Posterior vena cava (tissue), 2 donors: ENCODE data around the gene GRAPL. TPM values are rescaled to one million over a fixed set of nuclear protein-coding genes. Genes with fewer than 3 reads are reported as not detected.
A peak's percentile ranks its signal among the peaks of the same experiment; 100 is the strongest.
"Not testable (repeated sequence)": the region's sequence is repeated elsewhere in the genome, so short reads cannot be mapped to it uniquely, and the experiment has no call there.

ENCODE experiments used
- DNase-seq: peaks from one replicate; pipeline ENCODE4 v3.0.0-alpha.2; 2020; ENCODE audit warnings: low spot score
- intact Hi-C, 2 donors: fragments of 100-400 bp; cut with DNase I; formaldehyde crosslinking; loops; one replicate each; pipeline versions ENCODE4 v1.14.1 to v1.14.2; 2022 to 2023
- total RNA-seq, 2 donors: library from RNA; stranded (reverse); fragmentation: NEBNext Ultra II Directional; extraction: Animal tissue kit (Norgen Biotek cat#: 25700); gene quantifications; one replicate each; pipeline ENCODE4 v1.2.1, GENCODE V29; 2021
- donor health status: DM: yes; HTN: yes; CAD: no.
- donor health status: DM: yes; HTN: yes; CAD: no.

Gene GRAPL
- total RNA-seq, 2 donors from 2014 or later = 5.0 to 5.3 TPM

- DNase-seq, intact Hi-C loops: not testable (repeated sequence)
These were observed 6.4 kb downstream of the GRAPL start for GRCh38 chr17:19133793-19134192.

GRCh38 chr17:19135391-19135790 lies 8.0 kb downstream of the GRAPL start:
- intact Hi-C loops, DNase-seq: not testable (repeated sequence)

GRCh38 chr17:19136138-19136537 lies 8.7 kb downstream of the GRAPL start:
- DNase-seq, intact Hi-C loops: not testable (repeated sequence)

DNA sequence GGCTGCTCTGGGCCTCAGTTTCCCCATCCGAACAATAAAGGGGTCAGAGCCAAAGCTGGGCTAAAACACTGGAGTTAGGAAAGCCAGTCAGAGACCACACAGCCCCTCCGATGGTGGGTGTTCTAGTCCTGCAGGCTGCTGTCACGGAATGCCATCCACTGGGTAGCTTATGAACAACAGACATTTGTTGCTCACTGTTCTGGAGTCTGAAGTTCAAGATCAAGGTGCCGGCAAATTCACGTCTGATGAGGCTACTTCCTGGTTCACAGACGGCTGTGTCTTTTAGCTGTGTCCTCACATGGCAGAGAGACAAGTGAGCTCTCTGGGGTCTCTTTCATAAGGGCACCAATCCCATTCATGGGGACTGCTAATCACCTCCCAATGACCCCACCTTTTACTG lies 9.2 kb downstream of the GRAPL start:
- intact Hi-C loops, DNase-seq: not testable (repeated sequence)

- DNase-seq, intact Hi-C loops: not testable (repeated sequence)
These were observed 10.6 kb downstream of the GRAPL start for GRCh38 chr17:19137959-19138358.

DNA sequence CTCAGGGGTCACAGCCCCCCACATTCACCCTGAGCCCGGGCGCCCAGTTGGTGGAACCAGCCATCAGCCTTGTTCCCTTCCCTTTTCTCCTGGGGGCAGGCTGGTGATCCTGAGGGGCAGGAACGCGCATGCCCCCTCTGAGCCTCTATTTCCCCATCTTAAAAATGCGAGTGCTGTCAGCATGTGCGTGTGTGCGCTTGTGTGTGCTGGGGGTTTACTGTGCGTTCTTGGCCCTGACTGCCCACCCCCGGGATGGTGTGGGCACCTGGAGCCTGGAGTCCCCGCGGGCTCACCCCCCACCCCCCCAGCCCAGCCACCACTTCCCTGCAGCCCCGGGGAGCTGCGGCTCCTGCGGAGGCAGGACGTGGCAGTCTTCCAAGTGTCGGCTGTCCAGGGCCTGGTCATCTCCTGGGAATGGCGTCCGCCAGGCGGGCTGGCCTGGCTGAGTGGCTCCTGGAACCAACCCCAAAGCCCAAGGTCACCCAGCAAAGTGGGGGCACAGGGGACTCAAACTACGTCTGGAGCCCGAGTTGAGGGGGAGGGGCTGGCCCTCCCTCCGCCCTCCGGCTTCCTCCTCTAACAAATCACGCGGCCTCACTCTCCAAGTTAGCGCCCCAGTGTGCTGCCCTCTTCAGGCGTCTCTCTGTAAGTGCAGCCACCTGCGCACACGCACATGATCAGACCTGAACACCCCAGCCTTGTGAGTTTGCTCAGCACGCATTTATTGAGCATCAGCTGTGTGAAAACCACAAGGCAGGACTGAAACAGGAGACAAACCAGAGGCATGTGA lies 14.2 kb downstream of the GRAPL start:
- DNase-seq = peak; percentile 46
- intact Hi-C loops = not testable (repeated sequence)

GRCh38 chr17:19142419-19142818 lies 15.0 kb downstream of the GRAPL start:
- peak; percentile 70 for DNase-seq
- intact Hi-C loops = not testable (repeated sequence)

GRCh38 chr17:19143097-19143777 lies 15.8 kb downstream of the GRAPL start:
- intact Hi-C loops, DNase-seq: not testable (repeated sequence)

DNA sequence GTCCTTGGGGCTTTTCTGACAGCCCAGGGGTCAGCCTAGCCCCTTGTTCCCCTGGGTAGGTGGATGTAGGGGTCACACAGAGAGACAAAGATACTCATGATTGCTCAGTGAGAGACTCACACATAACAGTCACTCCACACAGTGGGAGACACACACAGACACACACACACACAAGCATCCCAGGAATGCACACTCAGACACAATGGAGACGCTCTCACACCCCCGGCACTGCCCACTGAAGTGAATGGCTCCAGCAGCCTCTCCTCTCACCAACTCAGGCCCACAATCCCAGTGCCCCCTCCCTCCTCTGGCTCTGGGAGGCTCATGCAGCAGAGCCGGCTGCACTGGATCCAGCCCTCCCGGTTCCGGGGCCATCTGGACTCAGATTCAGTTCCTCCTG lies 17.0 kb downstream of the GRAPL start:
- intact Hi-C loops = not testable (repeated sequence)
- DNase-seq = peak; percentile 40

- intact Hi-C loops, DNase-seq: not testable (repeated sequence)
These were observed 18.1 kb downstream of the GRAPL start for GRCh38 chr17:19145471-19145870.

GRCh38 chr17:19150678-19151615 lies 23.6 kb downstream of the GRAPL start:
- DNase-seq, intact Hi-C loops: not testable (repeated sequence)

DNA sequence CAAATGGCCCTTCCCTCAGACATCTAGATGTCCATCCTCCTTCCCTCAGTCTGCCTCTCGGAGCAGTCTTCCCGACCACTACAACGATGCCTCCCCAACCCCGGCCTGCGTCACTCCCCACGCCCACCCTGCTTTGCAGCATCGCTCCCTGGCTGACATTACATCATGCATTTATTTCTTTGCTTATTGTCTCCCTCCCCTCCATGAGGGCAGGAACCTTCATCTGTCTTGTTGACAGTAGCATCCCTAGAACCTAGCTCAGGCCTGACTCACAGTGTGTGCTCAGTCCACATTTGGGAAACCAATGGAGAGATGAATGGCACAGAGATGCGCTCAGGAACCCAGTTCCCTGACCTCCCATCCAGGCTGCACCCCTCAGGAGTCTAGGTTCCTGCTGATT lies 30.2 kb downstream of the GRAPL start:
- intact Hi-C loops, DNase-seq: not testable (repeated sequence)

- intact Hi-C loops, DNase-seq: not testable (repeated sequence)
These were observed 31.1 kb downstream of the GRAPL start for GRCh38 chr17:19158478-19158877.

DNA sequence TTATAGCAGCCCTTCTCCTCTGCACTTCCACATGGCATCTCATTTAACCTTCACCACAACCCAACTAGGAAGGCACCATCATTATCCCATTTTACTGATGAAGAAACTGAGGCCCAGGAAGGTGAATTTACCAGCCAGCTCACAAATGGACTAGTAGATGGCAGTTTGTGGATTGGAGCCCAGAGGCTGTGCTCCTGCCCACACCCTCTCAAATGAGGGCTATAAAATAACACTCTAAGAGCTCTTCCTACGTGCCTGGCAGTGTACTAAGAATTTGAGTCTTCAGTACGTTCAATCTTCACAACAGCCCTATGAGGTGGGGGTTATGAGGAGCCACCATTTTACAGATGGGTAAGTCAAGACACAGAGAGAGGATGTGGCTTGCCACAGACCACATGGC lies 31.5 kb downstream of the GRAPL start:
- DNase-seq, intact Hi-C loops: not testable (repeated sequence)

DNA sequence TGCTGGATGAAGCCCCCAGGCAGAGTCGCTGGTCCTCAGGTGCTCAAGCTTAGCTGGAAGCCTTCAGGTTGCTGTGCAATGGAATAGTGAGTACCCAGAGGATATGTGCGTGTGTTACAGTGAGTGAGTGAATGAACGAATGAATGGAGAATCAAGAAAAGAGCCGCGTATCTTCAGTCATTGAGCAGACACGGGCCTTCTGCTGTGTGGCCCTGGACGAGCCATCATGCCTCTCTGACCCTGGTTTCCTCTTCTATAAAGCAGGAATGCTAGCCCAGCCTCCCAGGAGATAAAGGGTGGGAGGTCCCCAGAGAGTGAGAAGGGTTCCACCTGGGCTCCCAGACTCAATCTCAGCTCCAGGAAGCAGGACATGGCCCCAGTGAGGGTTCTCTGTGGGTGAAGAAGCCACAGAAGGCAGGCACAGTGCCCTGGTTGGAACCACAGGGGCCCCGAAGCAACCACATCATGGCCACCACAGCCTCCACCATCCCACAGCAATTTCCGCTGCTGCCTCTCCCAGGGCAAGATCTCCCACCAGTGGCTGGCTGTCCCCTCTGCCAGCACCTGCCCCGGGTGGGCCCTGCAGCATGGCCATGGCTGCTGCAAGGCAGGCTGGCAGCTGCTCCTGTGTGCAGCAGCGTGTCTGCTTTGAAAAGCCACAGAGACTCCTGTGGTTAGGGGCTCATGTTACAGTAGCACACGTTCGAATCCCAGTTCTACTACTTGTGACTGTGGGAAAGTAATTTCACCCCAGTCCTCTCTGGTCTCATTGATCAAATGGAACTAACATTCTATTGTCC lies 34.1 kb downstream of the GRAPL start:
- intact Hi-C loops, DNase-seq: not testable (repeated sequence)

DNA sequence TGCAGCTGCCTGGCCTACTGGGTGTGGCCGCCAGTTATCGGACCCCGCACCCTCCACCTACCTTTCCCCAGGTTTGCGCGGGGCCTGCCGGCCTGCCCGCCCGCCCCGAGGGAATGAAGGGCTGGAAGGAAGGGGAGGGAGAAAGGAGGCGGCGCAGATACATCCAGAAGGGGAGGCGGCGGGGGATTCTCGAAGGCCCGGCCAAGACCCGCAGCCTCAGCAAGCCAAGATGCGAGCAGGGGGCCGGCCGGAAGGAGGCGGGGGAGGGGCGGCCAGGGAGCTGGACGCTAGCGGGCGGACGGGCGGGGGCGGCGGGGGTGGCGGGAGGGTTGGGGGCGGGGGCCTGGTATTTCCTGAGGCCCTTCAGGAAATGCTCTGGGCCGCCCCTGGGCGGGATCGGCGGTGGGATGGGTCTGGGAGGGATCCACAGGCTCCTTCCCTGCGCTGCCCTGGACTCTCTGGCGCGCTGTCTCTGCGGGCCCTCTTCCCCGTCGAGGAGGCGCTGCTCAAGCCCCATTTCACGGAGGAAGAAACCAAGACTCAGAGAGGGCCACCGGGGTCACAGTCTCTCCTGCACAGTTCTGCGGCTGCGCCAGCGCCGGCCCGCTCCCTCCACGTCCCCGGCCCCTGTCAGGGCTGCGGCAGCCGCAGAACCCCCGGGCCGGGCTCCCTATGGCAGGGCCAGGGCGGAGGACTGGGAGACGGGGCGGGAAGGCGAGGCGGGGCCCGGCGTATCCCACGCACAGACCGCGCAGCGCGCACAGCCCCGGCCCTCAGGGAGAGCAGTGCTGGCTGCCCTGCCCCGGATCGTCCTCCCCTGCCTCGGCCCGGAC lies 35.2 kb downstream of the GRAPL start:
- DNase-seq, intact Hi-C loops: not testable (repeated sequence)

DNA sequence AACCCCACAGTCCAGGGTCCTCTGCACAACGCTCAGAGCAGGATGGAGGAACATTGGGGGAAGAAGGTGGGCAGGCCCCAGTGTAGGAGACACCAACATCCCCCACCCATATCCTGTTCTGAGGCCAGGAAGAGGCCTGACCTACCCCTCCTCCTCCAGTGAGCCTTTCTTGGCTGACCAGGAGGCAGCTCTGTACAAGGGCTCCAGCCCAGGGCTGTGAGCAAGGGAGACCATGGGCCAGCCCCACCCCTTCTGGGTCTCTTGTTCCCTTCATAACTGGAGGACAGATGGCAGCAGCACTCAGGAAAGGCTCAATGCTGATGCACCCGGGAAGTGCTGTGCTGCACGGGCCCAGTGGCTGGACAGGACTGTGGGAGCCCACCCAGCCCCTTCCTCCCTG lies 47.0 kb downstream of the GRAPL start:
- intact Hi-C loops, DNase-seq: not testable (repeated sequence)

GRCh38 chr17:19175410-19175809 lies 48.0 kb downstream of the GRAPL start:
- DNase-seq, intact Hi-C loops: not testable (repeated sequence)
